Measurements from ENCODE around the gene AP3D1. TPM values are rescaled to one million over a fixed set of nuclear protein-coding genes. Genes with fewer than 3 reads are reported as not detected.

Gene AP3D1
- total and polyA plus RNA-seq, 9 of the 15 experiments (the other 6 are each of a cell fraction or from before 2014, with no cell fraction given), result 1.2 to 86.1 (median 35.9) TPM

DNA sequence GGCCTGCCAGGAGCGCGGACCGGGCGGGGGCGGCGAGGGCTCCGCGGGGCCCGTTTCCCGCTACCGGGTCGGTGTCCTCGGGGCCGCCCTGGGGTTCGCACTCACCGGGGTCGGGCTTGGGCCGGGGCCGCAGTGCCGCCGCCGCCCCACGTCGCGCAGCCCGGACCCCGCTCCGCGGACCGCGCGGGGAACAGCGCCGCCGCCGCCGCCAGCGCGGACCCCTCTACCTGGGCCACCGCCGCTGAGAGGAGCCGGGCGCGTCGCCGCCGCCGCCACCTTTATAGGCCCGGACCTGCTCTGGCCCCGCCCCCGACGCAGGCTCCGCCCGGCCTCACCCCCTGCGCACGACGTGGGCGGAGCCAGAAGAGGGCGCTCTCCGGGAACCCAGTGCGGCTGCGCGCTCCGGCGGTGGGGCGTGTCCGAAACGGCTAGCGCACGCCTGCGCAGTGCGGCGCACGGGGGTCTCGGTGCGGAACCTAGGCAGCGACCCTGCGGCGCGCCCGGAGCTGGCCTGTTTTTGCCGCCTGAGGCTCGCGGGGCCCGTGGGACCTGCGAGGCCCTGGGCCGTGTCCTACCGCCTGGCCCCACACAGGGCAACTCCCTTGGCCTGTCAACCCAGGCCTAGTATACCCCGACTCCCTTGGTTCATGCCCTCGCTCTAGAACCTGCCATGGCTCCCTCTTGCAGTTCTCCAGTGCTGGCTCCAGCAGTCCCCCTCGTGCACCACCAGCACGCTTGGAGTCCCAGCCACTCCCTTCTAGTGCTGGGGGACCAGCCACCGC is 100.2 kb downstream of the AP3D1 start, which contains the start of gene MKNK2 (continued):
- TF ChIP-seq, protein P1, sequence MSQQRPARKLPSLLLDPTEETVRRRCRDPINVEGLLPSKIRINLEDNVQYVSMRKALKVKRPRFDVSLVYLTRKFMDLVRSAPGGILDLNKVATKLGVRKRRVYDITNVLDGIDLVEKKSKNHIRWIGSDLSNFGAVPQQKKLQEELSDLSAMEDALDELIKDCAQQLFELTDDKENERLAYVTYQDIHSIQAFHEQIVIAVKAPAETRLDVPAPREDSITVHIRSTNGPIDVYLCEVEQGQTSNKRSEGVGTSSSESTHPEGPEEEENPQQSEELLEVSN (IDR thresholded peaks at IDR 0.05; ENCODE audit: borderline replicate concordance in 1 of 2, extremely low read depth in 1 of 2, insufficient read depth in 1 of 2, insufficient read length in 1 of 2, low read depth in 1 of 2, low read length in 1 of 2, poor library complexity in 1 of 2, severe bottlenecking in 1 of 2), result peak in 1 of 2 experiments; percentile 45
- TF ChIP-seq ARNT (IDR thresholded peaks at IDR 0.05) (no peak), BRD9 (IDR thresholded peaks at IDR 0.05; ENCODE audit: low read depth, partially characterized antibody) (no peak), ZNF507 (tag; conservative IDR thresholded peaks at IDR 0.05) (no peak), PRPF4 (IDR thresholded peaks at IDR 0.05; ENCODE audit: insufficient read depth, low read depth, low read length, poor library complexity, severe bottlenecking) (peak; percentile 90), E2F1 (CRISPR knock-in tag; IDR thresholded peaks at IDR 0.05) (peak; percentile 59; the same call in 1 of the 2 replicates), WHSC1 (IDR thresholded peaks at IDR 0.05; ENCODE audit: low read length) (no peak), ZNF77 (CRISPR knock-in tag; IDR thresholded peaks at IDR 0.05) (no peak), EWSR1 (IDR thresholded peaks at IDR 0.05; ENCODE audit: borderline replicate concordance, low read depth, partially characterized antibody) (no peak), HINFP (tag; conservative IDR thresholded peaks at IDR 0.05; ENCODE audit: low read depth) (0 out of 2 replicates have a peak, but pooled peaks have one; percentile 27)
- TF ChIP-seq, protein P2, sequence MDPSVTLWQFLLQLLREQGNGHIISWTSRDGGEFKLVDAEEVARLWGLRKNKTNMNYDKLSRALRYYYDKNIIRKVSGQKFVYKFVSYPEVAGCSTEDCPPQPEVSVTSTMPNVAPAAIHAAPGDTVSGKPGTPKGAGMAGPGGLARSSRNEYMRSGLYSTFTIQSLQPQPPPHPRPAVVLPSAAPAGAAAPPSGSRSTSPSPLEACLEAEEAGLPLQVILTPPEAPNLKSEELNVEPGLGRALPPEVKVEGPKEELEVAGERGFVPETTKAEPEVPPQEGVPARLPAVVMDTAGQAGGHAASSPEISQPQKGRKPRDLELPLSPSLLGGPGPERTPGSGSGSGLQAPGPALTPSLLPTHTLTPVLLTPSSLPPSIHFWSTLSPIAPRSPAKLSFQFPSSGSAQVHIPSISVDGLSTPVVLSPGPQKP (CRISPR knock-in tag; IDR thresholded peaks at IDR 0.05), result no peak
- TF ChIP-seq, protein P3, sequence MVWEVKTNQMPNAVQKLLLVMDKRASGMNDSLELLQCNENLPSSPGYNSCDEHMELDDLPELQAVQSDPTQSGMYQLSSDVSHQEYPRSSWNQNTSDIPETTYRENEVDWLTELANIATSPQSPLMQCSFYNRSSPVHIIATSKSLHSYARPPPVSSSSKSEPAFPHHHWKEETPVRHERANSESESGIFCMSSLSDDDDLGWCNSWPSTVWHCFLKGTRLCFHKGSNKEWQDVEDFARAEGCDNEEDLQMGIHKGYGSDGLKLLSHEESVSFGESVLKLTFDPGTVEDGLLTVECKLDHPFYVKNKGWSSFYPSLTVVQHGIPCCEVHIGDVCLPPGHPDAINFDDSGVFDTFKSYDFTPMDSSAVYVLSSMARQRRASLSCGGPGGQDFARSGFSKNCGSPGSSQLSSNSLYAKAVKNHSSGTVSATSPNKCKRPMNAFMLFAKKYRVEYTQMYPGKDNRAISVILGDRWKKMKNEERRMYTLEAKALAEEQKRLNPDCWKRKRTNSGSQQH (CRISPR knock-in tag; IDR thresholded peaks at IDR 0.05), result no peak
- TF ChIP-seq, protein P4, sequence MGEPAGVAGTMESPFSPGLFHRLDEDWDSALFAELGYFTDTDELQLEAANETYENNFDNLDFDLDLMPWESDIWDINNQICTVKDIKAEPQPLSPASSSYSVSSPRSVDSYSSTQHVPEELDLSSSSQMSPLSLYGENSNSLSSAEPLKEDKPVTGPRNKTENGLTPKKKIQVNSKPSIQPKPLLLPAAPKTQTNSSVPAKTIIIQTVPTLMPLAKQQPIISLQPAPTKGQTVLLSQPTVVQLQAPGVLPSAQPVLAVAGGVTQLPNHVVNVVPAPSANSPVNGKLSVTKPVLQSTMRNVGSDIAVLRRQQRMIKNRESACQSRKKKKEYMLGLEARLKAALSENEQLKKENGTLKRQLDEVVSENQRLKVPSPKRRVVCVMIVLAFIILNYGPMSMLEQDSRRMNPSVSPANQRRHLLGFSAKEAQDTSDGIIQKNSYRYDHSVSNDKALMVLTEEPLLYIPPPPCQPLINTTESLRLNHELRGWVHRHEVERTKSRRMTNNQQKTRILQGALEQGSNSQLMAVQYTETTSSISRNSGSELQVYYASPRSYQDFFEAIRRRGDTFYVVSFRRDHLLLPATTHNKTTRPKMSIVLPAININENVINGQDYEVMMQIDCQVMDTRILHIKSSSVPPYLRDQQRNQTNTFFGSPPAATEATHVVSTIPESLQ (CRISPR knock-in tag; IDR thresholded peaks at IDR 0.05), result 0 out of 2 replicates have a peak, but pooled peaks have one; percentile 57
- TF ChIP-seq, protein P5, sequence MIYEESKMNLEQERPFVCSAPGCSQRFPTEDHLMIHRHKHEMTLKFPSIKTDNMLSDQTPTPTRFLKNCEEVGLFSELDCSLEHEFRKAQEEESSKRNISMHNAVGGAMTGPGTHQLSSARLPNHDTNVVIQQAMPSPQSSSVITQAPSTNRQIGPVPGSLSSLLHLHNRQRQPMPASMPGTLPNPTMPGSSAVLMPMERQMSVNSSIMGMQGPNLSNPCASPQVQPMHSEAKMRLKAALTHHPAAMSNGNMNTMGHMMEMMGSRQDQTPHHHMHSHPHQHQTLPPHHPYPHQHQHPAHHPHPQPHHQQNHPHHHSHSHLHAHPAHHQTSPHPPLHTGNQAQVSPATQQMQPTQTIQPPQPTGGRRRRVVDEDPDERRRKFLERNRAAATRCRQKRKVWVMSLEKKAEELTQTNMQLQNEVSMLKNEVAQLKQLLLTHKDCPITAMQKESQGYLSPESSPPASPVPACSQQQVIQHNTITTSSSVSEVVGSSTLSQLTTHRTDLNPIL (CRISPR knock-in tag; IDR thresholded peaks at IDR 0.05), result no peak
